Suprapubic skin (tissue), 3 donors: ENCODE data around the gene XAB2.

Experiments used
- POLR2A ChIP-seq, 2 donors: fragments of 450-650 bp; IDR thresholded peaks; one replicate each; pipeline ENCODE4 v1.6.1; 2017; ENCODE audit warnings: antibody characterized with exemption in 2 of 2, mild to moderate bottlenecking in 2 of 2, moderate library complexity in 2 of 2
- TF ChIP-seq, protein P1 (sequence below), 2 donors: fragments of 200-600 bp in 1 of 2; fragments of 450-650 bp in 1 of 2; sonication (generic) in 1 of 2; IDR thresholded peaks; one replicate each; pipeline ENCODE4 v1.5.1; 2016 to 2019; ENCODE audit warnings: antibody characterized with exemption in 2 of 2, mild to moderate bottlenecking in 1 of 2, moderate library complexity in 1 of 2

DNA sequence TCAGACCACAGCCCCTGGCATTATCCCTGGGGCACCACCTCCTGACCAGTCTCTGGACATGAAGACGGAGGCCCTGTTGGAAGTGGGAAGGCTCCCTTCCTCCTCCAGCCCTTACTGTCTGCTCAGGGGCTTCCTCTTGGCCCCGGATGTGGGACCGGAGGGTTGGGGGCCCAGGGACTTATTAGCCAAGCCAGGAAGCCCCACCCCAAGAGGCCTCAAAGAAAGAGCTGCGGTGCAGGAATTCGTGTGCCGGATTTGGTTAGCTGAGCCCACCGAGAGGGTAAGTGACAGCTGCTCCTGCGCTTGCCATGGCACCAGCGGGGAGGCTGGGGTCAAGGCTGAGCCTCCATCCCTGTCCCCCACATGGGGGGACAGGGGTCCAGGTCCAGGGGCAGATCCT is 39.5 kb upstream of the XAB2 start, which contains the start of gene RETN:
- no peak for TF ChIP-seq POLR2A (IDR thresholded peaks at IDR 0.05)
- TF ChIP-seq, protein P1, sequence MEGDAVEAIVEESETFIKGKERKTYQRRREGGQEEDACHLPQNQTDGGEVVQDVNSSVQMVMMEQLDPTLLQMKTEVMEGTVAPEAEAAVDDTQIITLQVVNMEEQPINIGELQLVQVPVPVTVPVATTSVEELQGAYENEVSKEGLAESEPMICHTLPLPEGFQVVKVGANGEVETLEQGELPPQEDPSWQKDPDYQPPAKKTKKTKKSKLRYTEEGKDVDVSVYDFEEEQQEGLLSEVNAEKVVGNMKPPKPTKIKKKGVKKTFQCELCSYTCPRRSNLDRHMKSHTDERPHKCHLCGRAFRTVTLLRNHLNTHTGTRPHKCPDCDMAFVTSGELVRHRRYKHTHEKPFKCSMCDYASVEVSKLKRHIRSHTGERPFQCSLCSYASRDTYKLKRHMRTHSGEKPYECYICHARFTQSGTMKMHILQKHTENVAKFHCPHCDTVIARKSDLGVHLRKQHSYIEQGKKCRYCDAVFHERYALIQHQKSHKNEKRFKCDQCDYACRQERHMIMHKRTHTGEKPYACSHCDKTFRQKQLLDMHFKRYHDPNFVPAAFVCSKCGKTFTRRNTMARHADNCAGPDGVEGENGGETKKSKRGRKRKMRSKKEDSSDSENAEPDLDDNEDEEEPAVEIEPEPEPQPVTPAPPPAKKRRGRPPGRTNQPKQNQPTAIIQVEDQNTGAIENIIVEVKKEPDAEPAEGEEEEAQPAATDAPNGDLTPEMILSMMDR (IDR thresholded peaks at IDR 0.05) = no peak
